Activated CD8-positive, alpha-beta memory T cell treated with anti-CD3 and anti-CD28 coated beads for 24 hours (primary cell): ENCODE results near the gene PCDHA6.
"Not testable (repeated sequence)": the region's sequence is repeated elsewhere in the genome, so short reads cannot be mapped to it uniquely, and the experiment has no call there.

Source experiments
- DNase-seq: peaks from one replicate; pipeline ENCODE4 v3.0.0-alpha.2; 2020

The PCDHA6 gene

DNA sequence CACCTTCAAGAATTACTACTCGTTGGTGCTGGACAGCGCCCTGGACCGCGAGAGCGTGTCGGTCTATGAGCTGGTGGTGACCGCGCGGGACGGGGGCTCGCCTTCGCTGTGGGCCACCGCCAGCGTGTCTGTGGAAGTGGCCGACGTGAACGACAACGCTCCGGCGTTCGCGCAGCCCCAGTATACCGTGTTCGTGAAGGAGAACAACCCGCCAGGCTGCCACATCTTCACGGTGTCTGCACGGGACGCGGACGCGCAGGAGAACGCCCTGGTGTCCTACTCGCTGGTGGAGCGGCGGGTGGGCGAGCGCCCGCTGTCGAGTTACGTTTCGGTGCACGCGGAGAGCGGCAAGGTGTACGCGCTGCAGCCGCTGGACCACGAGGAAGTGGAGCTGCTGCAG is 4.8 kb upstream of the PCDHA6 start:
- DNase-seq, result not testable (repeated sequence)

DNA sequence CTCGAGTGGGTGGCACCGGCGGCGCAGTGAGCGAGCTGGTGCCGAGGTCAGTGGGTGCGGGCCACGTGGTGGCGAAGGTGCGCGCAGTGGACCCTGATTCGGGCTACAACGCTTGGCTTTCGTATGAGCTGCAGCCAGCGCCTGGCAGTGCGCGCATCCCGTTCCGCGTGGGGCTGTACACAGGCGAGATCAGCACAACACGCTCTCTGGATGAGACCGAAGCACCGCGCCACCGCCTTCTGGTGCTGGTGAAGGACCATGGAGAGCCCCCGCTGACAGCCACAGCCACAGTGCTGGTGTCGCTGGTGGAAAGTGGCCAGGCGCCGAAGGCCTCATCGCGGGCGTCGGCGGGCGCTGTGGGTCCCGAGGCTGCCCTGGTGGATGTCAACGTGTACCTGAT is 4.3 kb upstream of the PCDHA6 start:
- DNase-seq, result no peak

DNA sequence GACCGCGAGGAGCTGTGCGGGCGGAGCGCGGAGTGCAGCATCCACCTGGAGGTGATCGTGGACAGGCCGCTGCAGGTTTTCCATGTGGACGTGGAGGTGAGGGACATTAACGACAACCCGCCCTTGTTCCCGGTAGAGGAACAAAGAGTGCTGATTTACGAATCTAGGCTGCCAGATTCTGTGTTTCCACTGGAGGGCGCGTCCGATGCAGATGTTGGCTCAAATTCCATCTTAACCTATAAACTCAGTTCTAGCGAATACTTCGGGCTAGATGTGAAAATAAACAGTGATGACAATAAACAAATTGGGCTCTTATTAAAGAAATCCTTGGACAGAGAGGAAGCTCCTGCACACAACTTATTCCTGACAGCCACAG is 590 bp downstream of the PCDHA6 start:
- DNase-seq, result no peak

DNA sequence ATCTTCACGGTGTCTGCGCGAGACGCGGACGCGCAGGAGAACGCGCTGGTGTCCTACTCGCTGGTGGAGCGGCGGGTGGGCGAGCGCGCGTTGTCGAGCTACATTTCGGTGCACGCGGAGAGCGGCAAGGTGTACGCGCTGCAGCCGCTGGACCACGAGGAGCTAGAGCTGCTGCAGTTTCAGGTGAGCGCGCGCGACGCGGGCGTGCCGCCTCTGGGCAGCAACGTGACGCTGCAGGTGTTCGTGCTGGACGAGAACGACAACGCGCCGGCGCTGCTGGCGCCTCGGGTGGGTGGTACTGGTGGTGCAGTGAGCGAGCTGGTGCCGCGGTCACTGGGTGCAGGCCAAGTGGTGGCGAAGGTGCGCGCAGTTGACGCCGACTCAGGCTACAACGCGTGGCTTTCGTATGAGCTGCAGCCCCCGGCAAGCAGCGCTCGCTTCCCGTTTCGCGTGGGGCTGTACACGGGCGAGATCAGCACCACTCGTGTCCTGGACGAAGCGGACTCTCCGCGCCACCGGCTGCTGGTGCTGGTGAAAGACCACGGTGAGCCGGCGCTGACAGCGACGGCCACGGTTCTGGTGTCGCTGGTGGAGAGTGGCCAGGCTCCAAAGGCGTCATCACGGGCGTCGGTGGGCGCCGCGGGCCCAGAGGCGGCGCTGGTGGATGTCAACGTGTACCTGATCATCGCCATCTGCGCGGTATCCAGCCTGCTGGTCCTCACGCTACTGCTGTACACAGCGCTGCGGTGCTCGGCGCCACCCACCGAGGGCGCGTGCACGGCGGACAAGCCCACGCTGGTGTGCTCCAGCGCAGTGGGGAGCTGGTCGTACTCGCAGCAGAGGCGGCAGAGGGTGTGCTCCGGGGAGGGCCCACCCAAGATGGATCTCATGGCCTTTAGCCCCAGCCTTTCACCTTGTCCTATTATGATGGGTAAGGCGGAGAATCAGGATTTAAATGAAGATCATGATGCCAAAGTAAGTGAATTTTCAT is 2.0 kb downstream of the PCDHA6 start:
- not testable (repeated sequence) for DNase-seq

DNA sequence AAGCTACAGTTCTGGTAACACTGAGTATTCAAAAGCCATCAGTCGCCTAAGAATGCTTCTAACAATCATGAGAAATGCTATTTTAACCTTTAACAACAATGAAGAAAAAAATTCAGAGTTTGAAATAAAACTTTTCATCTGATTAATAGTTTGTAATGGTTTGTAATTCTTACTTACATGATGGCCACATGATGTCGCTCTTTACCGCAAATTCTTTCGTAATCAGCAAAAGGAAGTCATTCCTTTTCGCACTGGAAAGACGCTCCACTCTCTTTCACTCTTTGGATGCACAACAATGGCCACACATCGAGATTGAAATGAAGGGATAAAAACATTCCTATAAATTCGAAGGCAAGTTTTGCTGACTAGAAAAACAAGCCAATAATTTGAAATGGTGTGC is 6.2 kb downstream of the PCDHA6 start, which contains the start of gene PCDHA7:
TSS of gene PCDHA7 (plus strand) at position 277 of the 400 bp plus-strand sequence. CDS start at position 392, 115 bp downstream.
- no peak for DNase-seq

DNA sequence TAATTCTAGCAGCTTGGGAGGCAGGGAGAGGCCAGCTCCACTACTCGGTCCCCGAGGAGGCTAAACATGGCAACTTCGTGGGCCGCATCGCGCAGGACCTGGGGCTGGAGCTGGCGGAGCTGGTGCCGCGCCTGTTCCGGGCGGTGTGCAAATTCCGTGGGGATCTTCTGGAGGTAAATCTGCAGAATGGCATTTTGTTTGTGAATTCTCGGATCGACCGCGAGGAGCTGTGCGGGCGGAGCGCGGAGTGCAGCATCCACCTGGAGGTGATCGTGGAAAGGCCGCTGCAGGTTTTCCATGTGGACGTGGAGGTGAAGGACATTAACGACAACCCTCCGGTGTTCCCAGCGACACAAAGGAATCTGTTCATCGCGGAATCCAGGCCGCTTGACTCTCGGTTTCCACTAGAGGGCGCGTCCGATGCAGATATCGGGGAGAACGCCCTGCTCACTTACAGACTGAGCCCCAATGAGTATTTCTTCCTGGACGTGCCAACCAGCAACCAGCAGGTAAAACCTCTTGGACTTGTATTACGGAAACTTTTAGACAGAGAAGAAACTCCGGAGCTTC is 6.8 kb downstream of the PCDHA6 start:
- DNase-seq, result not testable (repeated sequence)

DNA sequence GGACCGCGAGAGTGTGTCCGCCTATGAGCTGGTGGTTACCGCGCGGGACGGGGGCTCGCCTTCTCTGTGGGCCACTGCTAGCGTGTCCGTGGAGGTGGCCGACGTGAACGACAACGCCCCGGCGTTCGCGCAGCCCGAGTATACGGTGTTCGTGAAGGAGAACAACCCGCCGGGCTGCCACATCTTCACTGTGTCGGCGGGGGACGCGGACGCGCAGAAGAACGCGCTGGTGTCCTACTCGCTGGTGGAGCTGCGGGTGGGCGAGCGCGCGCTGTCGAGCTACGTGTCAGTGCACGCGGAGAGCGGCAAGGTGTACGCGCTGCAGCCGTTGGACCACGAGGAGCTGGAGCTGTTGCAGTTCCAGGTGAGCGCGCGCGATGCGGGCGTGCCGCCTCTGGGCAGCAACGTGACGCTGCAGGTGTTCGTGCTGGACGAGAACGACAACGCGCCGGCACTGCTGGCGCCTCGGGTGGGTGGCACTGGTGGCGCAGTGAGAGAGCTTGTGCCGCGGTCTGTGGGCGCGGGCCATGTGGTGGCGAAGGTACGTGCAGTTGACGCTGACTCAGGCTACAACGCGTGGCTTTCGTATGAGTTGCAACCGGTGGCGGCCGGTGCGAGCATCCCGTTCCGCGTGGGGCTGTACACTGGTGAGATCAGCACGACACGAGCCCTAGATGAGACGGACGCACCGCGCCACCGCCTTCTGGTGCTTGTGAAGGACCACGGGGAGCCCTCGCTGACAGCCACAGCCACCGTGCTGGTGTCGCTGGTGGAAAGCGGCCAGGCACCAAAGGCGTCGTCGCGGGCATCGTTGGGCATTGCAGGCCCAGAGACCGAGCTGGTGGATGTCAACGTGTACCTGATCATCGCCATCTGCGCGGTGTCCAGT is 8.1 kb downstream of the PCDHA6 start:
- no peak for DNase-seq

DNA sequence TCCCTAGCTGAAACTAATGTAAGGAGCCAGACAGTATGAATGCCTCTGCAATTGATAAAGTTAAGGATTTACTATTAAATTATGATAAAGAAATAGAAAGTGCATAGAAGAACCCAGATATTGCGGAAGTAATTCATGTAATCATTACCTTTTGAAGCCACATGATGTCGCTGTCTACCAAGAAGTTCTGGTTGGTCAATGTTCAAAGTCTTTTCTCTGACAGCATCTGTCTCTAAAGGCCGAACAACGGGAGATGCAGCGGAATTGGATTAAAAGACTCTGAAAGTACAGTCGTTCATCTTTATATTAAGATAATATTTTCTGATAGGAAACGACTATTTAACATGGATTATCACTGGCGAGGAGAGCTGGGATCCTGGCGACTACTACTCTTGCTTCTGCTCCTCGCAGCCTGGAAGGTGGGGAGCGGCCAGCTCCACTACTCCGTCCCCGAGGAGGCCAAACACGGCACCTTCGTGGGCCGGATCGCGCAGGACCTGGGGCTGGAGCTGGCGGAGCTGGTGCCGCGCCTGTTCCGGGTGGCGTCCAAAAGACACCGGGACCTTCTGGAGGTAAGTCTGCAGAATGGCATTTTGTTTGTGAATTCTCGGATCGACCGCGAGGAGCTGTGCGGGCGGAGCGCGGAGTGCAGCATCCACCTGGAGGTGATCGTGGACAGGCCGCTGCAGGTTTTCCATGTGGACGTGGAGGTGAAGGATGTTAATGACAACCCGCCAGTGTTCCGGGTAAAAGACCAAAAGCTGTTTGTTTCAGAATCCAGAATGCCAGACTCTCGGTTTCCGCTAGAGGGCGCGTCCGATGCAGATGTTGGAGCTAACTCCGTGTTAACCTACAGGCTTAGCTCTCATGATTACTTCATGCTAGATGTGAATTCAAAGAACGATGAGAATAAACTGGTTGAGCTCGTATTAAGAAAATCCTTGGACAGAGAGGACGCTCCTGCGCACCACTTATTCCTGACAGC is 13.5 kb downstream of the PCDHA6 start, which contains the start of gene PCDHA8:
TSS of gene PCDHA8 (plus strand) at position 210 of the 985 bp plus-strand sequence. CDS start at position 345, 135 bp downstream.
- DNase-seq, result no peak

DNA sequence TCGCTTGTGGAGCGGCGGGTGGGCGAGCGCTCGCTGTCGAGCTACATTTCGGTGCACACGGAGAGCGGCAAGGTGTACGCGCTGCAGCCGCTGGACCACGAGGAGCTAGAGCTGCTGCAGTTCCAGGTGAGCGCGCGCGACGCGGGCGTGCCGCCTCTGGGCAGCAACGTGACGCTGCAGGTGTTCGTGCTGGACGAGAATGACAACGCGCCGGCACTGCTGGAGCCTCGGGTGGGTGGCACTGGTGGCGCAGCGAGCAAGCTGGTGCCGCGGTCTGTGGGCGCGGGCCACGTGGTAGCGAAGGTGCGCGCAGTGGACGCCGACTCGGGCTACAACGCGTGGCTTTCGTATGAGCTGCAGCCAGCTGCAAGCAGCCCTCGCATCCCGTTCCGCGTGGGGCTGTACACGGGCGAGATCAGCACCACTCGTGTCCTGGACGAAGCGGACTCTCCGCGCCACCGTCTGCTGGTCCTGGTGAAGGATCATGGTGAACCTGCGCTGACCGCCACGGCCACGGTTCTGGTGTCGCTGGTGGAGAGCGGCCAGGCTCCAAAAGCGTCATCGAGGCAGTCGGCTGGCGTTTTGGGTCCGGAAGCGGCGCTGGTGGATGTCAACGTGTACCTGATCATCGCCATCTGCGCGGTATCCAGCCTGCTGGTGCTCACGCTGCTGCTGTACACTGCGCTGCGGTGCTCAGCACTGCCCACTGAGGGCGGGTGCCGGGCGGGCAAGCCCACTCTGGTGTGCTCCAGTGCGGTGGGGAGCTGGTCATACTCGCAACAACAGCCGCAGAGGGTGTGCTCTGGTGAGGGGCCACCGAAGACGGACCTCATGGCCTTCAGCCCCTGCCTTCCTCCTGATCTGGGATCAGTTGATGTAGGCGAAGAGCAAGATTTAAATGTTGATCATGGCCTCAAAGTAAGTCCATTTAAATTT is 15.3 kb downstream of the PCDHA6 start:
- DNase-seq, result no peak

DNA sequence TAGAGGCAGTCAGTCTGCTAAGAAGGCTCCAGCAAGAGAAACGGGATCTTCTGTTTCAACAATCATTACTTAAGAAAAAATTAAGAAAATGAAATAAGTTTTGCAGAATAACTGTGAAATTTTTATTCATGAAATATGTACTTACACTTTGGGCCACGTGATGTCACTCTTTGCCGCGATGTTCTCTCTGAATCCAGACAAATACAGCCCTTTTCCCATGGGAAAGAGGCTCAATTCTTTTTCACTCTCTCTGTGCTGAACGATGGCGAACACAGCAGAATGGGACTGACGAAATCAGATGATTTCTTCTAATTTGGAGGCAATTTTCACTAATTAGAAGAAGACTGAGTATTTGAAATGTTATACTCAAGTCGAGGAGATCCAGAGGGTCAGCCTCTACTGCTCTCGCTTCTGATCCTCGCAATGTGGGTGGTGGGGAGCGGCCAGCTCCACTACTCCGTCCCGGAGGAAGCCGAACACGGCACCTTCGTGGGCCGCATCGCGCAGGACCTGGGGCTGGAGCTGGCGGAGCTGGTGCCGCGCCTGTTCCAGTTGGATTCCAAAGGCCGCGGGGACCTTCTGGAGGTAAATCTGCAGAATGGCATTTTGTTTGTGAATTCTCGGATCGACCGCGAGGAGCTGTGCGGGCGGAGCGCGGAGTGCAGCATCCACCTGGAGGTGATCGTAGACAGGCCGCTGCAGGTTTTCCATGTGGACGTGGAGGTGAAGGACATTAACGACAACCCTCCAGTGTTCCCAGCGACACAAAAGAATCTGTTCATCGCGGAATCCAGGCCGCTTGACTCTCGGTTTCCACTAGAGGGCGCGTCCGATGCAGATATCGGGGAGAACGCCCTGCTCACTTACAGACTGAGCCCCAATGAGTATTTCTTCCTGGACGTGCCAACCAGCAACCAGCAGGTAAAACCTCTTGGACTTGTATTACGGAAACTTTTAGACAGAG is 20.7 kb downstream of the PCDHA6 start, which contains the start of gene PCDHA9:
TSS of gene PCDHA9 (plus strand) at position 244 of the 964 bp plus-strand sequence. CDS start at position 358, 114 bp downstream.
- DNase-seq, result not testable (repeated sequence)

DNA sequence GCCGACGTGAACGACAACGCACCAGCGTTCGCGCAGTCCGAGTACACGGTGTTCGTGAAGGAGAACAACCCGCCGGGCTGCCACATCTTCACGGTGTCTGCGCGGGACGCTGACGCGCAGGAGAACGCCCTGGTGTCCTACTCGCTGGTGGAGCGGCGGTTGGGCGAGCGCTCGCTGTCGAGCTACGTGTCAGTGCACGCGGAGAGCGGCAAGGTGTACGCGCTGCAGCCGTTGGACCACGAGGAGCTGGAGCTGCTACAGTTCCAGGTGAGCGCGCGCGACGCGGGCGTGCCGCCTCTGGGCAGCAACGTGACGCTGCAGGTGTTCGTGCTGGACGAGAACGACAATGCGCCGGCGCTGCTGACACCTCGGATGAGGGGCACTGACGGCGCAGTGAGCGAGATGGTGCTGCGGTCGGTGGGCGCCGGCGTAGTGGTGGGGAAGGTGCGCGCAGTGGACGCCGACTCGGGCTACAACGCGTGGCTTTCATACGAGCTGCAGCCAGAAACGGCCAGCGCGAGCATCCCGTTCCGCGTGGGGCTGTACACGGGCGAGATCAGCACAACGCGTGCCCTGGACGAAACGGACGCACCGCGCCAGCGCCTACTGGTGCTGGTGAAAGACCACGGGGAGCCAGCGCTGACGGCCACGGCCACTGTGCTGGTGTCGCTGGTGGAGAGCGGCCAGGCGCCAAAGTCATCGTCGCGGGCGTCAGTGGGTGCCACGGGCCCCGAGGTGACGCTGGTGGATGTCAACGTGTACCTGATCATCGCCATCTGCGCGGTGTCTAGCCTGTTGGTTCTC is 22.3 kb downstream of the PCDHA6 start:
- DNase-seq, result not testable (repeated sequence)

DNA sequence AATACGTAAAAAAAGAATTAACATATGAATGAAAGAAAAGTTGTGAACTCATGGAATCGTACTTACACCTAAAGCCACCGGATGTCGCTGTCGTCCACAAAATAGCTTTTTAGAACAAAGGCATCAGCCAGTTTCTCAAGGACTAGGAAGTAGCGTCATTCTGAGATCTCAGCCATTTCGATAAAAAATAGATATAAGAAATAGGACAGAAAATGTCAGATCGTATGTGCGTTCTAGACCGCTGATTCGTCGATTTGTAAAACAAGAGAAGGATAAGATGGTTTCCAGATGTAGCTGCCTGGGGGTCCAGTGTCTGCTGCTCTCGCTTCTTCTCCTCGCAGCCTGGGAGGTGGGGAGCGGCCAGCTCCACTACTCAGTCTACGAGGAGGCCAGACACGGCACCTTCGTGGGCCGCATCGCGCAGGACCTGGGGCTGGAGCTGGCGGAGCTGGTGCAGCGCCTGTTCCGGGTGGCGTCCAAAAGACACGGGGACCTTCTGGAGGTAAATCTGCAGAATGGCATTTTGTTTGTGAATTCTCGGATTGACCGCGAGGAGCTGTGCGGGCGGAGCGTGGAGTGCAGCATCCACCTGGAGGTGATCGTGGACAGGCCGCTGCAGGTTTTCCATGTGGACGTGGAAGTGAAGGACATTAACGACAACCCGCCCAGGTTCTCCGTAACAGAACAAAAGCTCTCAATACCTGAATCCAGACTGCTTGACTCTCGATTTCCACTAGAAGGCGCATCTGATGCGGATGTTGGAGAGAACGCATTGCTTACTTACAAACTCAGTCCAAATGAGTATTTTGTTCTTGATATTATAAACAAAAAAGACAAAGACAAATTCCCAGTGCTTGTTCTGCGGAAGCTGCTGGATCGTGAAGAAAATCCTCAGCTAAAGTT is 28.3 kb downstream of the PCDHA6 start, which contains the start of gene PCDHA10:
TSS of gene PCDHA10 (plus strand) at position 126 of the 903 bp plus-strand sequence. CDS start at position 278, 152 bp downstream.
- DNase-seq, result no peak

DNA sequence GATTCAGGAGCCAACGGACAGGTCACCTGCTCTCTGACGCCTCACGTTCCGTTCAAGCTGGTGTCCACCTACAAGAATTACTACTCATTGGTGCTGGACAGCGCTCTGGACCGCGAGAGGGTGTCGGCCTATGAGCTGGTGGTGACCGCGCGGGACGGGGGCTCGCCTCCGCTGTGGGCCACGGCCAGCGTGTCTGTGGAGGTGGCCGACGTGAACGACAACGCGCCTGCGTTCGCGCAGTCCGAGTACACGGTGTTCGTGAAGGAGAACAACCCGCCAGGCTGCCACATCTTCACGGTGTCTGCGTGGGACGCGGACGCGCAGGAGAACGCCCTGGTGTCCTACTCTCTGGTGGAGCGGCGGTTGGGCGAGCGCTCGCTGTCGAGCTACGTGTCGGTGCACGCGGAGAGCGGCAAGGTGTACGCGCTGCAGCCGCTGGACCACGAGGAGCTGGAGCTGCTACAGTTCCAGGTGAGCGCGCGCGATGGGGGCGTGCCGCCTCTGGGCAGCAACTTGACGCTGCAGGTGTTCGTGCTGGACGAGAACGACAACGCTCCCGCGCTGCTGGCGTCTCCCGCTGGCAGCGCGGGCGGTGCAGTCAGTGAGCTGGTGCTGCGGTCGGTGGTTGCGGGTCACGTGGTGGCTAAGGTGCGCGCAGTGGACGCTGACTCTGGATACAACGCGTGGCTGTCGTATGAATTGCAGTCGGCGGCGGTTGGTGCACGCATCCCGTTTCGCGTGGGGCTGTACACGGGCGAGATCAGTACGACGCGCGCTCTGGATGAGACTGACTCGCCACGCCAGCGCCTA is 29.6 kb downstream of the PCDHA6 start:
- DNase-seq, result no peak

DNA sequence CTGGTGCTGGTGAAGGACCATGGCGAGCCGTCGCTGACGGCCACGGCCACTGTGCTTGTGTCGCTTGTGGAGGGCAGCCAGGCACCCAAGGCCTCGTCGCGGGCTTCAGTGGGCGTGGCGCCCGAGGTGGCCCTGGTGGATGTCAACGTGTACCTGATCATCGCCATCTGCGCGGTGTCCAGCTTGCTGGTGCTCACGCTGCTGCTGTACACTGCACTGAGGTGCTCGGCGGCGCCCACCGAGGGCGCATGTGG is 30.2 kb downstream of the PCDHA6 start:
- DNase-seq, result no peak

DNA sequence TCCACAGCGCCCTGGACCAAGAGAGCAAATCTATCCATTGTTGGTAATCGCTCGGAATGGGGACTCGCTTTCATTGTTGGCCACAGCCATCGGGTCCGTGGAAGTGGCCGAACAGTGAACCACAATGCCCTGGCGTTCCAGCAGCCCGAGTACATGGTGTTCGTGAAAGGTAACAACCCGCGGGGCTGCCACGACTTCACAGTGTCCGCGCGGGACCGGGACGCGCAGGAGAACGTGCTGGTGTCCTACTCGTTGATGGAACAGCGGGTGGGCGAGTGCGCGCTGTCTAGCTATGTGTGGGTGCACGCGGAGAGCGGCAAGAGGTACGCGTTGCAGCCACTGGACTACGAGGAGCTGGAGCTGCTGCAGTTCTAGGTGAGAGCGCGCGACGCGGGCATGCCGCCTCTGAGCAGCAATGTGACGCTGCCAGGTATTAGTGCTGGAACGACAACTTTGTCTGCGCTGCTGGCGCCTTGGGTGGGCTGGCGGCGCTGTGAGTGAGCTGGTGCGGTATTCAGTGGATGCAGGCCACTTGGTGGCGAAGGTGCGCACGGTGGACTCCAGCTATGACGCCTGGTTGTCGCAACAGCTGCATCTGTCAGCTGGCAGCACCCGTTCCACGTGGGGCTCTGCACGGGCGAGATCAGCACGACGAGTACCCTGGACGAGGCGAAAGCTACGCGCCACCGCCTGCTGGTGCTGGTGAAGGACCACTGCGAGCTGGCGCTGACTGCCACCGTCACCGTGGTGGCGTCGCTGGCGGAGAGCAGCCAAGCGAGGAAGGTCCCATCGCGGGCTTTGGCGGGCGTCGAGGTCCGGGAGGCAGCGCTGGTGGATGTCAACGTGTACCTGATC is 34.9 kb downstream of the PCDHA6 start:
- DNase-seq, result no peak
